Right cardiac atrium (tissue), 5 donors: ENCODE measurements around the gene SLC41A1. TPM values are rescaled to one million over a fixed set of nuclear protein-coding genes. Genes with fewer than 3 reads are reported as not detected.

Experiments
- polyA plus RNA-seq: library from polyadenylated mRNA; stranded (reverse); fragments of 200-250 nt; gene quantifications from one replicate; pipeline ENCODE4 v1.2.3, GENCODE V29; 2013
- total RNA-seq, 4 donors: library from RNA; stranded (reverse); fragmentation: NEBNext Ultra II Directional; extraction: Animal tissue kit (Norgen Biotek cat#: 25700); gene quantifications; one replicate each; pipeline ENCODE4 v1.2.1, GENCODE V29; 2021
- donor health status: healthy with polysubstance abuse.
- donor health status: DM: no; HTN: yes; CAD: no.
- donor health status: DM: no; HTN: no; CAD: no.
- donor health status: DM: no; HTN: yes; CAD: no; lungs with severe emphysema.
- donor health status: DM: yes; HTN: yes; CAD: no.

The SLC41A1 gene
- total and polyA plus RNA-seq, 5 donors: 187 to 420 (median 322) TPM

Other genes starting within 250 kb of the SLC41A1 start
- gene ELK4, start 181.2 kb downstream of the SLC41A1 start, total RNA-seq: 10 to 100 TPM; 39.7 to 45.0 (median 43.2) TPM
- 6.3 TPM for gene ELK4, start 181.2 kb downstream of the SLC41A1 start, polyA plus RNA-seq
- 1 to 10 TPM; 1.5 to 3.6 (median 2.6) TPM for gene SLC45A3, start 132.7 kb downstream of the SLC41A1 start, total RNA-seq
- gene SLC45A3, start 132.7 kb downstream of the SLC41A1 start, polyA plus RNA-seq: 1.5 TPM
- gene NUCKS1, start 63.0 kb downstream of the SLC41A1 start, total RNA-seq: 100 to 1,000 TPM; 224 to 277 (median 251) TPM
- gene NUCKS1, start 63.0 kb downstream of the SLC41A1 start, polyA plus RNA-seq: 89.9 TPM
- 10 to 100 TPM; 19.3 to 24.8 (median 21.4) TPM for gene RAB29, start 37.7 kb downstream of the SLC41A1 start, total RNA-seq
- 10.6 TPM for gene RAB29, start 37.7 kb downstream of the SLC41A1 start, polyA plus RNA-seq
- gene PM20D1, start 36.9 kb upstream of the SLC41A1 start, total RNA-seq: 1 to 10 TPM in 3 of 4 donors, under 1 TPM in 1; 0.64 to 2.2 (median 1.6) TPM
- 1.0 TPM for gene PM20D1, start 36.9 kb upstream of the SLC41A1 start, polyA plus RNA-seq
- 10 to 100 TPM in 2 of 4 donors, 1 to 10 TPM in 2; 7.4 to 28.7 (median 16.0) TPM for gene SLC26A9, start 130.3 kb upstream of the SLC41A1 start, total RNA-seq
- gene SLC26A9, start 130.3 kb upstream of the SLC41A1 start, polyA plus RNA-seq: 12.6 TPM
- 1 to 10 TPM; 1.6 to 6.0 (median 4.8) TPM for gene RAB7B, start 190.2 kb upstream of the SLC41A1 start, total RNA-seq
- 2.8 TPM for gene RAB7B, start 190.2 kb upstream of the SLC41A1 start, polyA plus RNA-seq
- gene CTSE, start 210.7 kb upstream of the SLC41A1 start, total RNA-seq: under 1 TPM in 1 of 4 donors, not detected in 3; 0.18 TPM
- not detected for gene CTSE, start 210.7 kb upstream of the SLC41A1 start, polyA plus RNA-seq
- gene RHEX, start 240.0 kb upstream of the SLC41A1 start, total RNA-seq: 1 to 10 TPM in 1 of 4 donors, under 1 TPM in 2, not detected in 1; 0.17 to 1.7 (median 0.82) TPM
- gene RHEX, start 240.0 kb upstream of the SLC41A1 start, polyA plus RNA-seq: not detected